GM12875 (cell line): ENCODE data around the gene DCAF16.

Experiments used
- H3K4me3 ChIP-seq: one replicate; pipeline ENCODE4 v1.5.1; 2011; ENCODE audit warnings: low read depth, low read length, control low read depth
- TF ChIP-seq, protein P1 (sequence below): IDR thresholded peaks from 2 replicates; pipeline ENCODE4 v1.5.1; 2011; ENCODE audit warnings: low read depth, mild to moderate bottlenecking, control low read depth, inconsistent platforms, low read length, moderate library complexity, borderline replicate concordance; ENCODE audit not compliant: insufficient read depth

The DCAF16 gene

DNA sequence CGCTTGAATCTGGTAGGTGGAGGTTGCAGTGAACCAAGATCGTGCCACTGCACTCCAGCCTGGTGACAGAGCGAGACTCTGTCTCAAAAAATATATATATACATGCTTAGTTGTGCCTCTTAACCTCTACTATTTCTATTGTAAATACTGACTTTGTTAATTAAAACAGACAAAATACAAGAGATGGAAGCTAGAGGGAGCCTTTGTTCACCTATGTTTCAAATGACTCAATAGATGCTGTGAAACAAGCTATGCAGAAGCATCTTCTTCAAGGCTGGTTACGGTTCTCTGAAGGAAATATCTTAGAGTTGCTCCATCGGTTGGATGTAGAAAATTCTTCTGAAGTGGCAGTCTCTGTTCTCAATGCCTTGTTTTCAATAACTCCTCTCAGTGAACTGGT lies 6.5 kb upstream of the DCAF16 start:
- TF ChIP-seq, protein P1, sequence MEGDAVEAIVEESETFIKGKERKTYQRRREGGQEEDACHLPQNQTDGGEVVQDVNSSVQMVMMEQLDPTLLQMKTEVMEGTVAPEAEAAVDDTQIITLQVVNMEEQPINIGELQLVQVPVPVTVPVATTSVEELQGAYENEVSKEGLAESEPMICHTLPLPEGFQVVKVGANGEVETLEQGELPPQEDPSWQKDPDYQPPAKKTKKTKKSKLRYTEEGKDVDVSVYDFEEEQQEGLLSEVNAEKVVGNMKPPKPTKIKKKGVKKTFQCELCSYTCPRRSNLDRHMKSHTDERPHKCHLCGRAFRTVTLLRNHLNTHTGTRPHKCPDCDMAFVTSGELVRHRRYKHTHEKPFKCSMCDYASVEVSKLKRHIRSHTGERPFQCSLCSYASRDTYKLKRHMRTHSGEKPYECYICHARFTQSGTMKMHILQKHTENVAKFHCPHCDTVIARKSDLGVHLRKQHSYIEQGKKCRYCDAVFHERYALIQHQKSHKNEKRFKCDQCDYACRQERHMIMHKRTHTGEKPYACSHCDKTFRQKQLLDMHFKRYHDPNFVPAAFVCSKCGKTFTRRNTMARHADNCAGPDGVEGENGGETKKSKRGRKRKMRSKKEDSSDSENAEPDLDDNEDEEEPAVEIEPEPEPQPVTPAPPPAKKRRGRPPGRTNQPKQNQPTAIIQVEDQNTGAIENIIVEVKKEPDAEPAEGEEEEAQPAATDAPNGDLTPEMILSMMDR = peak; percentile 16; the same call in 1 of the 2 replicates

DNA sequence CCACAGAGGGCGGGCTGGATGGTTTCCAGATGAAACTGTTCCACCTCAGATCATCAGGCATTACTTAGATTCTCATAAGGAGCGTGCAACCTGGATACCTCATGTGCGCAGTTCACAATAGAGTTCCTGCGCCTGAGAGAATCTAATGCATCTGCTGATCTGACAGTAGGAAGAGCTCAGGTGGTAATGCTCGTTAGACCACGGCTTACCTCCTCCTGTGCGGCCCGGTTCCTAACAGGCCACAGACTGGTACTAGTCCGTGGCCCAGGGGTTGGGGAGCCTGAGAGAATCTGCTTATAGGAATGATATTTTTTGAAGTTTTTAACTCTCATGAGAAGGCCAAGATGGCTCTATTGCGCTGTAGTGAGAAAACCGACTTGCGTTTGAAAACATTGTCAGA lies 5.6 kb upstream of the DCAF16 start:
- TF ChIP-seq, protein P1 = no peak
- H3K4me3 ChIP-seq = no peak overlapping the region

More for the DNA sequence above, 6.5 kb upstream of the DCAF16 start:
- H3K4me3 ChIP-seq = no peak overlapping the region

DNA sequence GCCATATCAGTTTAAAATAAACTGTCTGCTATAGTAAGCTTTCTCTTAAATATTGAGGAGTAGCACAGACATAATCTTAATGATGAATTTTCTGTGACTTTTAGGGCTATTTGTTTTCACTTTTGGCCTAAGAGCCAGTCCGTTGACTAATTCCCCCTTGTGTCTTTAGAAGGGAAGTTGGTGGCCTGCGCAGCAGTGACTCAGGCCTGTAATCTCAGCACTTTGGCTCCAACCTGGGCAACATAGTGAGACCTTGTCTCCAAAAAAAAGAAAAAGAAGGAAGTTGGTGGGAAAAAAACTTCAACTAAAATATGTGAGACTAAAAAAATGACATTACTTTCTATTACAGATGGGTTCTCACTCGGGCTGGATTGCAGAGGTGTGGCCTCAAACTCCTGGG lies 3.6 kb upstream of the DCAF16 start:
- H3K4me3 ChIP-seq = no peak overlapping the region
- TF ChIP-seq, protein P1 = no peak

DNA sequence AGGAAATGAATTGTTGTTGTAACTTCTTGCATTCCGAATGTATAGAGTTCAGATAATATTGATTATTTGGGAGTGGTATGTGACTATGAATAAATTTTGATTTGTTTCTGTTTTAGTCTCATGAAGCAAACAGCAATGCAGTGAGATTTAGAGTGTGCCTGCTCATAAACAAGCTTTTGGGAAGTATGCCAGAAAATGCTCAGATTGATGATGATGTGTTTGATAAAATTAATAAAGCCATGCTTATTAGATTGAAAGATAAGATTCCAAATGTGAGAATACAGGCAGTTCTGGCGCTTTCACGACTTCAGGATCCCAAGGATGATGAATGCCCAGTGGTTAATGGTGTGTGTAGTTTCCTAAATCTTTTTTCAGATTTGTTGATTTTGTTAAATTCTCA lies 2.2 kb upstream of the DCAF16 start:
- H3K4me3 ChIP-seq = peak overlapping the region; percentile 6
- TF ChIP-seq, protein P1 = no peak

DNA sequence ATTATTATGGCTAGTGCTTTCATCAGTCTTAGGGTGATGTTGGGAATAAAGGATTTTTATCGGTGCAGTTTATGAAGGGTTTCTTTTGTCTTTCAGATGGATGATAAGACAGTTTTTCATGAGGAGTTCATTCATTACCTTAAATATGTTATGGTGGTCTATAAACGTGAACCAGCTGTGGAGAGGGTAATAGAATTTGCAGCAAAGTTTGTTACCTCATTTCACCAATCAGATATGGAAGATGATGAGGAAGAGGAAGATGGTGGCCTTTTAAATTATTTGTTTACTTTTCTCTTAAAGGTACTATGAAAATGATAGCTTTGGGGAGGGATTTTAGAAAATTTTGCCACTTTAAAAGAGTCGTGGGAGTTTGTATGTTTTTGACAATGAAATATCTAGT lies 1.6 kb upstream of the DCAF16 start:
- TF ChIP-seq, protein P1 = no peak
- peak overlapping the region; percentile 95 for H3K4me3 ChIP-seq

DNA sequence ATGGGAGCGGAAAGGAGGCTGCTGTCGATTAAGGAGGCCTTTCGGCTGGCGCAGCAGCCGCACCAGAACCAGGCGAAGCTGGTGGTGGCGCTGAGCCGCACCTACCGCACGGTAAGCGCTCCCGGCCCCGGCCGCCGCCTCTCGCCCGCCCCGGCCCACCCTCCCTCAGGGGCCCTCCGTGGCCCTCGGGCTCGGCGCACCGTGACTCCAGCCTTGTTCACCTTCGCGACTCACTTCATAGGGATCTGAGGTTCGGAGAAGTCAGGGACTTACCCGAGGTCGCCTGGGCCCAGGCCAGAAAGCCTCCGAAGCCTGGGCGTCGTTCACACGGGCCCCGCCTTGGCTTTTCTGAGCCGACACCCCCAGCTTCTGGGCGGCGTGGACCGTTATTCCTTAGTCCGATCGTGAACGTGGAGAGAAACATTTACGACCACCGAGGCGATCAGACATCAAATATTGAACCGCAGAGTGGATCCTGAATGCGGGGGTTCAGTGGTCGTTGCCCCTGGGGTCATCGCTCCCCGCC lies 584 bp upstream of the DCAF16 start:
- peak overlapping the region; percentile 95 for H3K4me3 ChIP-seq
- TF ChIP-seq, protein P1 = no peak

DNA sequence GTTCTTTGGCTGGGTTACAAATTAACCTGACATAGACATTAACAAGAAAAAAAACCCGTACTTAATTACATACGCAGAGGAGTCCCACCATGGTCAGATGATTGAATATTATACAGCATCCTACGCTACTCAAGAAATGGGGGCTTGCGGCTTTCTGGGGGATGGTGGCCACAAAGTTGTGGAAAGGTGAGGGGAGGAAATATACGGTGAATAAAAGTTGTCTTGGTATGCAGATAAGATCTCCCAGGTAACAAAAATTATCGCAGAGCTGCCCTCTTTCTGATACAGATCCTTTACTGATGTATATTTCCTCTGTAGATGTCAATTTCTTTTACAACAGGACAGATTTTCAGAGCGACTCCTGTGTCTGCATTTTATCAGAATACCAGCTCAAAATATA lies 890 bp downstream of the DCAF16 start:
- TF ChIP-seq, protein P1 = no peak
- H3K4me3 ChIP-seq = peak overlapping the region; percentile 95
